HG02571 (cell line): Measurements from ENCODE around the gene ZNF688.

ENCODE experiments used
- ATAC-seq: cut with Tn5 transposase; IDR thresholded peaks from one replicate; pipeline ENCODE4 v1.9.1; 2021; ENCODE audit warnings: mild to moderate bottlenecking, moderate library complexity; ENCODE audit not compliant: unreplicated experiment

The ZNF688 gene

GRCh38 chr16:30585400-30586191 lies 14.1 kb upstream of the ZNF688 start, which contains the start of gene ZNF785:
Gene ZNF785 (minus strand): TSS chr16:30585697. CDS start chr16:30585611, 86 bp downstream.
- peak; percentile 91 for ATAC-seq

GRCh38 chr16:30585022-30585399 lies 13.5 kb upstream of the ZNF688 start:
- no peak for ATAC-seq

- no peak for ATAC-seq
These were observed 11.3 kb upstream of the ZNF688 start for GRCh38 chr16:30582611-30583340.

GRCh38 chr16:30581457-30581856 lies 9.9 kb upstream of the ZNF688 start:
- no peak for ATAC-seq

- ATAC-seq, result no peak
These were observed 3.2 kb upstream of the ZNF688 start for GRCh38 chr16:30574678-30575077.

- ATAC-seq, result no peak
These were observed 674 bp downstream of the ZNF688 start for GRCh38 chr16:30570636-30571444.

- ATAC-seq, result no peak
These were observed 1.5 kb downstream of the ZNF688 start for GRCh38 chr16:30569746-30570635.

GRCh38 chr16:30569281-30569680 lies 2.2 kb downstream of the ZNF688 start:
- no peak for ATAC-seq

GRCh38 chr16:30567991-30568638 lies 3.4 kb downstream of the ZNF688 start:
- peak; percentile 30 for ATAC-seq

GRCh38 chr16:30567160-30567990 lies 4.1 kb downstream of the ZNF688 start:
- ATAC-seq, result no peak

GRCh38 chr16:30566531-30566930 lies 5.0 kb downstream of the ZNF688 start:
- no peak for ATAC-seq

- ATAC-seq, result no peak
These were observed 5.5 kb downstream of the ZNF688 start for GRCh38 chr16:30565984-30566383.

- ATAC-seq, result no peak
These were observed 6.0 kb downstream of the ZNF688 start for GRCh38 chr16:30565526-30565925.

GRCh38 chr16:30562021-30562420 lies 9.5 kb downstream of the ZNF688 start:
- ATAC-seq, result no peak

GRCh38 chr16:30561089-30561816 lies 10.3 kb downstream of the ZNF688 start:
- ATAC-seq, result no peak

GRCh38 chr16:30559690-30560089 lies 11.8 kb downstream of the ZNF688 start:
- ATAC-seq, result no peak

- ATAC-seq, result no peak
These were observed 12.6 kb downstream of the ZNF688 start for GRCh38 chr16:30558789-30559377.
